Hair follicular keratinocyte (primary cell): ENCODE results near the gene CDK11B. TPM values are rescaled to one million over a fixed set of nuclear protein-coding genes. Genes with fewer than 3 reads are reported as not detected.

Experiments
- total RNA-seq: library from RNA; depleted of rRNA; stranded (reverse); fragments of >200 nt; gene quantifications from 2 replicates; pipeline ENCODE4 v1.2.3, GENCODE V29; 2015

The CDK11B gene
- 9.0 and 14.0 TPM in 2 replicates for total RNA-seq

DNA sequence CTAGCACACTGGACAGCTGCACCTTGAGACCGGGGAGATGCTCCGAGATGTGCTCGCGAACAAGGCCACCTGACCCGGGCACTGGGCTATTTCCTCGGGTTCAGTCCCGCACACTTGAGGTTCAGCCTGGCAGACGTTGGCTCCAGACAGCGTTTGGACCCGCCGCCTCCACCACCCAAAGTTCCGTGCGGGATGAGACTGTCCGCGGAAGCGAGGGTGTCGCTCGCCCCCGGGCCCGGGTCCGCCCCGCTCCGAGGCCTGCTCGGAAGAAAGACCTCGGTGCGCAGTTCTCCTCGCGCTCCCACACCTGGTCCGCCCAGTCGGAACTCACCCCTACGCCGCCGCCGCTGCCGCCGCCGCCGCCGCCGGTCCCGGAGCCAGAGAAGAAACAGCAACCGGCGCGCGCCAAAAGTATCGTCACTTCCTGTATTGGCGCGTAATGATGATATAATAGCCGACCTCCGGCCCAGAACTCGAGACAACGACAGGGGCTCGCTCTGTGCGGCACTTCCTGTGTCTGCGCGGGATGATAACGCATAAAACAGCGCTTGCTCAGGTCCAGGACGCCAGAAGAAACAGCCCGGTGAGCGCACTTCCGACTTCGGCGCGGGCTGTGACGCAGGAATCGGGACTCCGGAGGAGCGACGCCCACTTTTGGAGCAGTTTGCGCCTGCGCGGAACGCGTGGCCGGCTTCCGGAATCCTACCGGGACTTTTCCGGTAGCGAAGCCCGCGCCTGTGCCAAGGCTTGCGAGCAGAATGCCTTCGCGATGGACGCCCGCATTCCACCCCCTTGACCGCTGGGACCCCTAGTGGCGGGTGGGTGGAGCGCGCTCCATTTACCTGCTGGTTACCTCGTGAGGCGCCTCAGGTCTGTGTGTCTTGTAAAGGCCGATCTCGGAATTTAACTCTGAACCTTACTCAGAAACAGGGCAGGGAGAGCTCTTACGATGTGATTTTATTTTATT is at the start of gene CDK11B:
TSS of gene CDK11B (minus strand) at position 422 of the 967 bp plus-strand sequence. CDS start 1,519 bp downstream, outside the sequence.

DNA sequence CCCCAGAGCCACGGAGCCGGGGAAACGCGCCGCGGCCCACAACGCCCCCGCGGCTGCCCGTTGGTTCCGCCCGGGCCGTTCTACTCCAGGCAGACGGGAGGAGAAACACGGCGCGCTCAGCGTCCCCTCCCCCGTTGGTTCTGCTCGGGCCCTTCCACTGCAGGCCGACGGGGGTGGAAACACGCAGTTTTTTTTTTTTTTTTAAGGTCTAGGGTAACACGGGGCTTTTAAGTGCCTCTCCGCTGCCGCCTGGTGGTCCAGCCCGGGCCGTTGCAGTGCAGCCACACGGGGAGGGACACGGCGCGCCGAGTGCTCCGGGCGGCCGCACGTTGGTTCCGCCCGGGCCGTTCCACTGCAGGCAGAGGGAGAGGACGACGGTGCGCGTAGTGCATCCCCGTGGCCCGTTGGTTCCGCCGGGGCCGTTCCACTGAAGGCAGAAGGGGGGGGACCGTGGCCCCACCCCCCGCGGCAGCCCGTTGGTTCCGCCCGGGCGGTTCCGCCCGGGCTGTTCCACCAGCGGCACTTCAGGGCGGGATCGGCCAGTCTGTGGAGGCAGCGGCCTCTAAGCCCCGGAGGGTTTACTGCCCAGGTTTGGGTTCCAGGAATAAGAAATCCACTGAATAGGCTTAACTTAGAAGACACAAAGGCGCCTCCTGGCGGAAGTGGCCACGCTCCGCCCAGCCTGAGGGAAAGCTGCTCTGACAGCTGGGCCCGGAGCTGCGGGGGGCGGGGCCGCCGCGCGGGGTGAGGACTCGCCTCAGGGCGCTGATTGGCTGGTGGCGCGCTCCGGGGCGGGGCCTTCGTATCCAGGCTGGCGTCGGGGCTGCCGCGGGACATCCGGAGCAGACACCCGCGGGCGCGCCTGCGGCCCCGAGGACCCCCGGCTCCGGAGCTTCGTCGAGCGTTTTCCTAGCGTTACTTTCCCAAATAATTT is 34.2 kb upstream of the CDK11B start, which contains the start of gene SLC35E2B:
TSS of gene SLC35E2B (minus strand) at position 82 of the 934 bp plus-strand sequence. CDS start 16,096 bp downstream, outside the sequence.

GRCh38 chr1:1631782-1632420 is 26.9 kb downstream of the CDK11B start, which contains the start of gene MMP23B:
Gene MMP23B, plus strand, starts transcription at chr1:1632173. Its CDS starts 46 bp downstream, at chr1:1632219.

GRCh38 chr1:1615256-1616044 is 43.4 kb downstream of the CDK11B start, which contains the start of gene MIB2:
Gene MIB2, plus strand, starts transcription at chr1:1615500. Its CDS starts 7,953 bp downstream, at chr1:1623453.

DNA sequence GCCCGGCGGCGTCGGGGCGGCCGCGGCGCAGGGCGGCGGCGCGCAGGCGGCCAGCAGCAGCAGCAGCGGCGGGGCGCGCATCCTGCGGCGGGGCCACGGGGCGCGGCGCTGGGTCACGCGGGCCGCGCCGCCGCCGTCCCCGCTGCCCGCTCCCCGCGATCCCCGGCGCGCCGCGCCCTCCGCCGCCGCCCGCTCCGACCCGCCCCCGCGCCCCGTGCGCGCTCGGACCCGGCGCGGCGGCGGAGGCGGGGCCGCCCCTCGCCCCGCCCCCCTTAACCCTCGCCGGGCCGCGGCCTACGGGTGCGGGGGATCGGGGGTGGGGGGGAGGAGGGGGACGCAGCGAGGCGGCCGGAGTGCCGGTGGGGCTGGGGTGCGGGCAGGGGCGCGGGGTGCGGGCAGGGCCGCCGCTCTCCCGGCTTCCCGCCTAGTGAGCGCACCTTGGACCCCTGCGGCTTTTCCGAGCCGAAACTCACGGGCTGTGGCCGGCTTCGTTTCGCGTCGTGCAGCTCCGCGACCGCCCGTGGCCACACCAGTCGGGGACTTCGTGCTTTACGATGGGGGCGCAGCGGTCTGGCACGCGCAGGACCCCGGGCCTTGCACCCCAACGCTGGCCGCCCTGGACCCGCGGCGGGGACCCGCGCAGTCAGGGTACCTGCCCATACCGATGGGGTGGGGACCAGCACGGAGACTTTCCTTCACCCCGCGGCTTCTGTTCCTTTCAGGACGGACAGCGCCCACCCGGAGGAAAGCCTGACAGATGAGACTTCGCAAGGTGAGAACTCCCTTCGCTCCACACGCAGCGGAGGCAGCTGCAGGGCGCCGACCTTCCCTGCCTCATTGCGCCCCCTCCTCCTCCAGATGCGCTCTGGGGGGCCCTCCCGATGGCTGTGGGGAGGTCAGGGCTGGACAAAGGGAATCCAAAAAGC is 58.6 kb downstream of the CDK11B start, which contains the start of gene FNDC10:
TSS of gene FNDC10 (minus strand) at position 201 of the 926 bp plus-strand sequence. CDS start at position 81, 120 bp downstream.

Other genes with a start within 250 kb of the CDK11B start
- 4.9 and 5.8 TPM in 2 replicates for gene ANKRD65, start 237.7 kb downstream of the CDK11B start, total RNA-seq
- gene VWA1, start 223.3 kb downstream of the CDK11B start, total RNA-seq = 7.6 and 12.5 TPM in 2 replicates
- gene ATAD3C, start 209.3 kb downstream of the CDK11B start, total RNA-seq = not detected in 2 replicates
- gene ATAD3B, start 187.2 kb downstream of the CDK11B start, total RNA-seq = 15.9 and 49.1 TPM in 2 replicates
- 40.2 and 78.4 TPM in 2 replicates for gene ATAD3A, start 146.8 kb downstream of the CDK11B start, total RNA-seq
- not detected in 2 replicates for gene TMEM240, start 118.4 kb downstream of the CDK11B start, total RNA-seq
- gene SSU72, start 84.1 kb downstream of the CDK11B start, total RNA-seq = 130 and 156 TPM in 2 replicates
- gene FNDC10, start 58.9 kb downstream of the CDK11B start, total RNA-seq = 3.5 and 4.7 TPM in 2 replicates
- gene MIB2, start 43.5 kb downstream of the CDK11B start, total RNA-seq = 24.0 and 45.4 TPM in 2 replicates
- 0.08 and 3.7 TPM in 2 replicates for gene MMP23B, start 26.8 kb downstream of the CDK11B start, total RNA-seq
- gene SLC35E2B, start 33.8 kb upstream of the CDK11B start, total RNA-seq = 8.0 and 12.4 TPM in 2 replicates
- gene CDK11A, start 65.4 kb upstream of the CDK11B start, total RNA-seq = 7.2 and 10.3 TPM in 2 replicates
- 30.9 and 48.6 TPM in 2 replicates for gene NADK, start 119.5 kb upstream of the CDK11B start, total RNA-seq
- 125 and 148 TPM in 2 replicates for gene GNB1, start 232.1 kb upstream of the CDK11B start, total RNA-seq